T1000 (cell line): ENCODE results near the gene RARA.

Source experiments
- DNase-seq: peaks from one replicate; lab custom pipeline; 2025; ENCODE audit warnings: mixed read lengths; lab: John Stamatoyannopoulos, UW

Gene RARA

DNA sequence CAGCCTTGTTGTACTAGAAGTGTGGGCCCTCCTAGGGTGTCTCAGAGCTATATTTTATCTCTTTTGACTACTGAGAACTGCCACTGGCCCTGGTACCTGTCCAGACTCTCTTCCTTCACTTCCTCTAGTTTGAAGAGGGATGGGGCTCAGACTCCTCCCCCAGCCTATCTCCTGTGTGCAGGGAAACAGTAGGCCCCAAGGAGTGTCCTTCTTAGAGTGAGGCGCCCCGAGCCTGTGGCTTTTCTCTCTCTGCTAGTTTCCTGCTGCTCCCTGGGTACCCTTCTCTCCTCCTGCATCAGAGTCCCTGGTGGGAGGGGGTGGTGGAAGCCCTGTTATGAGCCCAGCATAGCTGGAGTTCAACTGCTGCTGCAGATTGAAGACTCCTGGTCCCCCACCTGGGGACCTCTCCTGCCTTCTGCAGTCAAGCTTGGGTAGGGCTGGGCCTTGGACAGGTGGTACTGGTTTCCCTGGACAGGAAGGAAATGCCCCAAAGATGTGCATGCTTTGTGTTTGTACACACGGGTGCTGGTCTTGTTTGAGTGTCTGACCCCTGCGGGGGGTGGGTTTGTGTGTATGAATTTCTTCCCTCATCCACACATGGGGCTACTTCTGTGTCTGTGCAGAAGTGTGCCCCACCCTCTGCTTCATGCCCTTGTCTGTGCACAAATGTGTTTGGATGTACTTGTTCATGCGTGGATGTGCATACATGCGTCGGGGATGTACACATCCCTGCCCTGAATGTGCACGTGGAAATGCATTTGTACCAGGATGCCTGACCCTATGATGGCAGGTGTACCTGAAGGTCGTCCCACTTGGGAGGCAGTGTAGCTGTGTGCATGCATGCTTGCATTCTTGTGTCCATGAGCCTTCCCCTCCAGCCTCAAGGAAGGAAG lies 6.9 kb downstream of the RARA start:
- DNase-seq = no peak

DNA sequence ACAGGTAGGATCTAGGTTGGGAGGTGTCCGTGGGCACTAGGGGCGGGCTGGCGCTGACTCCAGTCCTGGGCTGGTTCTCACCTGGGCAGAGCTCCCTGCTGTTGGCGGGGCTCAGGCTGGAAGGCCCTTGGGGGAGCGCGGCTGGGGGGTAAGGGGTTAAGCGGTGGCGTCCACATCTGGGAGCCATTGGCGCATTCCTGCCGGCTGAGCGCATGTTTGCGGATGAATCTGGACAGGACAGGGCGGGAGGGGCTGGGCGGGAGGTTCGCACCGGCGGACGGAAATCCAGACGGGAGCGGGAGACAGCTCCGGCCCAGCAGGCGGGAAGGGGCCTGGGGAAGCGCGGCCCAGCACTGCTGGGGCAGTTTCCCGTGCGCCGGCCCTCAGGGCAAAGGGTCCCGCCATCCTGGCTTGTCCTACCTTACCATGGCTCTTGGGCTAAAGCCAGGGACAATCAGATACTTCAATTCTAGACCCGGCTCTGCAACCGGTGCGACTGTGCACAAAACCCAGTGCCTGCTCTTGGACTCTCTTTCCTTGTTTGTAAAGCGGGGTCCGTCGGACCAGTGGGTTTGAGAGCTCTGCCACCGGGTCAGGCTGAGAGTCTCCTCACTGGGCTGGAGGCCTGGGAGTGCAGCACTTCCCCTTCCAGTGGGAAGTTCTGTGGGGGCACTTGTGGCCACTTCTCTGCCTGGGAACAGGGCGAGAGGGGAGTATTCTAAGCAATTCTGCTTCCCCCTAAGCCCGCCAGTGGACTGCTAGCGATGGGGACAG lies 7.8 kb downstream of the RARA start:
- peak; percentile 45 for DNase-seq

DNA sequence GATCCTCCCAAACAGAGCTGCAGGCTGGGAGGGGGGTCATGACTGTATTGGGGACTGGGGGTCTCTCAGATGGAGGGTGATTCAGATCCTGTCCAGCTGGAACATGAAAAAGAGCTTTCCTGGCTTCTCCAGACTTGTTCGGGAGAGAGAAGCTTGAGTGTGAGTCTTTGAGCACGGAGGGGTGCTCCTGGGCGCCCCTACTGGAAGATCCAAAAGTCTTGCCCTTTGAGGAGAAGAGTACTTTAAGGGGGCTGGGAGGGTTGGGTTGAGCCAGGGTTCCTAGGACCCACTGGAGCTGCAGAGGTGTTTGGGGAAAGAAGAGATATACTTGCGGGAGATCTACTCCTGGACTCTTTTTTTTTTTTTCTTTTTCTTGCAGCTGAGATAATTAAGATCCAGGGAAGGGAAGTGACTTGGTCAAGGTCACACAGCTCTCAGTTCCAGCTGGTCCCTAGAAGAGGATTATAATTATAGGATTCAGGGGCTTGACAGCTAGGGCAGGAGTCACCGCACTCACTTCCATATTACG lies 8.4 kb downstream of the RARA start:
- peak; percentile 34 for DNase-seq

DNA sequence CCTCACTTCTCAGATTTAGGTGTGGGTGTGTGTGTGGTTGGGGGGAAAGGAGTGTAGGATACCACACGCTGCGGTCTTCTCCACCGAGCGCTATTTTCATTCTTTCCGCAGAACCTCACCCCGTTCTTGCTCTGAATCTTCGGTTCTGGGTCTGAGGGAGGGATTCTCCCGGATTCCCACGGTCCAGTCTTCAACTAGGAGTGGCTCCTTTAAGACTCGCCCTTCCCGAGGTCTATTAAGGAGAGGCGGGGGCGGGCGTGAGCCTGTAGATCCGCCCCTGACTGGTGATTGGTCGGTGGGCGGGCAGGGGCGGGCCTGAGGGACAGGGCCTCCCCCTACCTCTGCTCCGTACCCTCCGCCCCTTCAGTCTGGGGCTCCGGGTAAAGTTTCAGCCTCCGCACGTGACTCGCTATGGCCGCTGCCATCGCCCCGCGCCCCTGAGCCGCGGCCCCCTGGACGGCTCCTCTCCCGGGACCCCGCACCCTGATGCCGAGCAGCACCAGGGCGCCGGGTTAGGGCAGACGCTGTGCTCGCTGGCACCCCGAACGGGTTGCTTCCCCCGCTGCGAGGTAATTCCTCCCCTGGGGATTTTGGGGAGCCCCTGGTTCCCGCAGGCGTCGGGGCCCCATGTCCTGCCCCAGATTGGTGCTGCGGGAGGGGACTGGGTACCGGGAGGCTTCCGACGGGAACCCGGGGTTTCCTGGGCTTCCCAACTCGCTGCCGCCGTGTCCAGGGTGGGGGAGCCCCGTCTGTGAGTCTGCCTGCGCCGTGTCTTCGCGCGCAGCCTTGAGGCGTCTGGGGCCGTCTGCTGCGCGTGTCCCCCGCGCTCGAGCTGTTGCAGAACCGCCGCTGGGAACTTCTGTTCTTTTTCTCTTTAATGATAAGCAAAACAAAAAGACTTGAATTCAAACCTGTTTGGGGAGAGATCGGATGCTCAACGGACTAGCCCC lies 9.2 kb downstream of the RARA start:
- DNase-seq = peak; percentile 89

DNA sequence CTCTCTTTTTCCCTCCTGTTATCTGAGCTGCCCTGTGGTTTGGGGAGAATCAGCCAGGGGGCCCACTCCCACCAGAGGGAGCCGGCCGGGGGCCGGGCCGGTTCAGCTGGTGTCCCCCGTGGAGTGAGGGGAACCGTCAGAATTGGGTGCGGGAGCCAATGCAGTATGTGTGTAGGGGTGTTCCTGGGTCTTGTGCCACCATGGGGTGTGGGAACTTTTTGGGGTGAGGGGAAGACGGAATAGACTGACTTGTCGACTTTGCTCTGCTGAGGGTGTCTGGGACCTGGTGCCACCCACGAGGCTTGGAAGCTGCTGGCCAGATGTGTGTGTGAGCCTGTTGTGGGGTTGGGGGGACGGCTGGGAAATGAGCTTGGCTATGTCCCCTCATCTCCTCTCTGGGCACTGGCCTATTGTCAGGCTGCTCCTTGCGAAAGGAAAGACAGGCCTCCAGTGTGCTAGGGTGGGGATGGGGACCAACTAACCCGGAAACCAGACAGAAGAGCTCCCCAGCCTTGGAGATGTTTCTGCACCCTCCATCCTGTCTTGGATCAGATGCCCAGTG lies 9.9 kb downstream of the RARA start:
- no peak for DNase-seq

DNA sequence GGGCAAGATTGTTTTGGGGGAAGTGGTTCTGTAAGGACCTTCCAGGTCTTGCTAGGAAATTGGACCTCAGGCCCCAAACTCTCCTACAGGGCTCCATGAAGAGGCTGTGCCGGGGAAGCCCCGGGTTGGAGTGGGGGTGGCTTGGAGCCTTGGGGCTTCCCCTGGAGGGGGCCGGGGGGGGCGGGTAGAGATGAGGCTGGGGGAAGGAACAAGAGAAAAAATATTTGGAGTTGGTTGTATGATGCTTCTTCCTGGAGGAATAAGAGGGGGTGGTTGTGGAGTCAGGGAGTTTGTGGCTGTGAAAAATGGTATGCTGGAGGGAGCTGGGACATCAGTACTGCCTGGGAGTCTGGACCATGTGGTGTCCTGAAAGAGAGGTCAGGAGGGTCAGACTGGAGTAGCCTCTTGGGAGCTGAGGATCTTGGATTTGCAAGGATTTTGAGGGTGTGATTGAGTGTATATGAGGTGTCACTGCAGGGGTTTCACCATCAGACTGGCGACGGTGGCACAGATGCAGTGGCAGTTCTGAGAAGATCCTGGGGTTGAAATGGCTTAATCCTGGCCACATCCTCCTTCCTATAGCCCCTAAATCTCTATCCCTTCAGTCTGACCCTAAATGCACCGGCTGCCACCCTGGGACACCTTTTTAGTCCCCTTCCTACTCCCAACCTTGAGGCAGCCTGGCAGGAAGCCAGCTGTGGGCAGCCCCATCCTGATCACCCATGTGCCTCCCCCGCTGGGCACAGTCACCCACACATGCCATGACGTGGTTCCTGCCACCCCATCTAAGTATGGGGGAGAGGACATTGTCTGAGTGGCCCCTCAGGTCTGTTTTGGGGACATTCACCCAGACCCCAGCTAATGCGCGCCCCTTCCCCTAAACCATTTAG lies 10.9 kb downstream of the RARA start:
- DNase-seq = no peak

DNA sequence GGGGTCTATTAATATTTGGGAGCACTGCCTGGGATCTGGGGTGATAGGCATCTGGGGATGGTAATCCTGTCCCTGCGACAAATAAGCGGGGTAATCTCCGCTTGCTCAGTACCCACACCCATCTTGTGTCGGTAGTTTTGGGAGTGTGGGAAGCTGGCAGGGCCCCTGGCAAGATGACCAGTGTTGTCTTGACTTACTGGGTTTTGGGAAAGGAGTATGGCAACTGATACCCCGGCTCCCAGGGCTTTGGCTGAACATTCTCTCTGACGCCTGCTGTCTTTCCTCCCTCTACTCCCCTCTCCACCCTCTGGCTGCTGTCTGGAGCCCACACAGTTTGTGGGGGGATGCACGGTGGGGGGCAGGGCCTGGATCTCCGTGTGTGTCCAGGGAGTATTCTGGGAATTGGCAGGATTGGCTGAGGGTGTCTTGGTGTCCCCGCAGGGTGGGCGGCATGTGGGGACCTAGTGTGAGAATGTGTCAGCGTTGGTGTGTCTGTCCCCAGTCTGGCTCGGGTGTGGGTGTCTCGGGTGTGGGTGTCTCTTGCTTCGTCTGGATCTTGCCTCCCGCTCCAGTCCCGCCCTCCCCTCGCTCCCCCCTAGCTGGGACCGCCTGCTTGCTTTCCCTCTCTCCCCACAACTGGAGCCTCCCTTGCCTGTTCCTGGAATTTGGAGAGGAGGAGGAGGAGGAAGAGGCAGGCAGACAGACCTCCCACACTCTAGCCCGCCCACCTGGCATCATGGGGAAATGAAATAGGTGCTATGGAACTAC lies 12.0 kb downstream of the RARA start:
- DNase-seq = no peak

DNA sequence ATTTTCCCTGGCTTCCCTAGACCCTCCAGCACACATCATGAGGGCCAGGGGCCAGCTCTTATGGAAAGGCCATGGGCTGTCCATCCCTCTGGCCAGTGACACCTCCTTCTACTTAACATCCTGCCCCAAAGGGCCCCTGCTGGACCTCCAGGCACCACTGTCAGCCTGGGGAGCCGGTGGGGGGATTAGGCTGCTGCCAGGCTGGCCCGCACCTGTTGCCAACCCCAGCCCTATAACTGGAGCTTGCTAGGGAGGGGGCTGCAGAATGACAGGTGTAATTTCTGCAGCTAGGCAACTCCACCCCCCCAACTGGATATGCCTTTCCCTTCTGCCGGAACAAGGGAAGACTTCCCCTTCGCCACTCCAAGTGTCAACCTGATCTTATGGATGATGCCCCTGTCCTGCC lies 12.5 kb downstream of the RARA start:
- DNase-seq = no peak

DNA sequence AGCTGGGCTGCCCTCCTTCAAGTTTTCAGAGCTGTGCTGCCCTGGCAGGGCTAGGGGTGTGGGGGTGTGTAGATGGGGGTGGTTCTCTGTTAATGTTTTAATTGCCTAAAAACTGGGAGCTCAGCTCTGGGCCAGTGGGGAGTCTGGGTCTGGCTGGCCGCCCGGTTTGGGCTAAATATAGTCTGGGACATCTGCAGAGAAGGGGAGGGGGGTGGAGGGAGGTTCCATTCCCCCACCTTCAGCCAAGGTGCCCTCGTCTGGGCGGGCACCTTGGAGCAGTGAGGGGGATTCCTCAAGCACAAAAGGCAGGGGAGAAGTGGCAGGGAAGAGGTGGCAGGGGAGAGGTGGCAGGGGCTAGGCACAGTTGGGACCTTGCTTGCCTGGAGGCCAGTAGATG lies 13.0 kb downstream of the RARA start:
- DNase-seq = no peak

DNA sequence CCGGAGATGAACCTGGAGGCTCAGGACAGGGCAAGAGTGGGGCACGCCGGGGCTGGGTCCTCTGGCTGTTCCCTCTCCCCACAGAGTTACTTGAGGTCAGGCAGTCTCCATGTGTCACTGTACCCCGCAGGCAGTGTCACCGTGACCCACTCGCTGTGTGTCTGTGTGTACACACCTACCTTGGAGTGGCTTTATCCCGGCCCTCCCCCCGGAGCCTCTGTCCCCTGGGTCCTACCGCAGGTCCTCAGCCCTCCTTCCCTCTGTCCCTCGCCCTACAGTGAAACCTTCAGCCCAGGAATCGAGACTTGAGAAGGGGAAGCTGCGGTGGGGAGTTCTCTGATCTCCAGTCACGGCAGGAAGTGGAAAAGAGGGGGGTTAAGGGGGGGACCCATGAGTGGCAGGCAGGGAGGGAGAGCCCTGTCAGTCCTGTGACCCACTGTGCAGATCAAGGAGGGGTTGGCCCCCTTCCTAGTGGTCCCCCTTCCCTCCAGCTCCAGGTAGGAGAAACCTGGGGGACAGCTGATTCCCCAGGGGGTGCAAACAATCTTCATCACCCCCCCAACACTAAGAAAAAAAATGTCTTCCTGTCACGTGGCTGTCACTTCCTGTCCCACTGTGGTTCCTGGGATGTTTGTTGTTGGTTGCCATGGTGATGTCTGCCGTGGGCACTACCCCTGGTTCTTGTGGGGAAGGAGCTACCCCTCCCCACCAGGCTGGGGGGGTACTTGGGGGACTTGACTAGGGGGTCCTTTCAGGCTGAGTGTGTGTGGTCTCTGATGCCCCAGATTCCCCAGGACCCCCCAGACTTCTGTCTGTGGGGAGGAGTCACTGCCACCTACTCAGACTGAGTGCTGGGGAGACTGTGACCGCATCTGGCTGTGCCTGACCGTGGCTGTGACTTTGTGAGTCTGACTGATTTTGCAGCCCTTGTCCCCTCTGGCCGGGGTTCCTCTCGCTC lies 13.7 kb downstream of the RARA start:
- DNase-seq = peak; percentile 78

DNA sequence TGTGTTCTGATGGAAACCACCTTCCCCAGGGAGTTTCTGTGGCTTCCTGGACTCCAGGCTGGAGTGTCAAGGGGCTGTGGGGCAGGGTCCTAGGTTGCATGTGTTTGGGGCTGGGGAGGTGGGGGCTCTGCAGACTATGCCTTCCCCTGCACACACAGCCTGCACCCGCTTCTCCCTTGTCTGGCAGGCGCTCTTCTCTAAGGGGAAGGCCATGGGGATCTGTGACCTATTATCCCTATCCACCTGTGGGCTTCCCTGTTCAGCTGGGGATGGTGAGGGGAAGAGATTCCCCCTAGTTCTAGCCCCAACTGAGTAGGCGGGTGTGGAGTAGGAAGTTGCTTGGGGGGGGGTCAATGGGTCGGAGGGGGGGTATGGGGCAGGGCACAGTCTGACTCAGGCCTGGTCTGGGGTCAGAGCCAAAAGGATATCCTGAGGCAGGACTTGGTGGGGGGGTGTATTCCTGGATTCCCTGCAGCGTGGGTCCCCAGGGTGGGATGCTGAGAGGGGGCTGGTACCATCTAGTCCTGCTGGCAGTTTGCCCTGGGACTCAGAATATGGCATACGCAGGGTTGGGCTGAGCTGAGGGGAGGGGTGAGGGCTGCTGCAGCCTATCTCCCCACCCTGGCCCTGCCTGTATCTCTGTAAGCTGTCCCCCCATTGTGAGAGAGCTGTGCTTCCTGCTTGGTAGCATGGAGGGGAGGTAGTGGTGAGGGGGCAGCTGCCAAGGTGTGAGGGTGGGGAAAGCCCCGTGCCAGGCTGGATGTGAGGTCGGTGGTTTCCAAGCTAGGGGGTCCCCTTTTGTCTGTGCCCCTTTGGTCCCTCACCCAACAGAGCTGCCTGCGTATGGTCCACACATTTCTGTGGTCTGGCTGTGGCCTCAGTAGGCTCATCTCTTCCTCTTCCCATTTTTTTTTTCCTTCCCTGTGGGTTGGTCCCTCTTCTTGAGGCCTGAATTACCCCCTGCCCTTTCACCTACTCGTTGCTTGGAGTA lies 14.7 kb downstream of the RARA start:
- no peak for DNase-seq

DNA sequence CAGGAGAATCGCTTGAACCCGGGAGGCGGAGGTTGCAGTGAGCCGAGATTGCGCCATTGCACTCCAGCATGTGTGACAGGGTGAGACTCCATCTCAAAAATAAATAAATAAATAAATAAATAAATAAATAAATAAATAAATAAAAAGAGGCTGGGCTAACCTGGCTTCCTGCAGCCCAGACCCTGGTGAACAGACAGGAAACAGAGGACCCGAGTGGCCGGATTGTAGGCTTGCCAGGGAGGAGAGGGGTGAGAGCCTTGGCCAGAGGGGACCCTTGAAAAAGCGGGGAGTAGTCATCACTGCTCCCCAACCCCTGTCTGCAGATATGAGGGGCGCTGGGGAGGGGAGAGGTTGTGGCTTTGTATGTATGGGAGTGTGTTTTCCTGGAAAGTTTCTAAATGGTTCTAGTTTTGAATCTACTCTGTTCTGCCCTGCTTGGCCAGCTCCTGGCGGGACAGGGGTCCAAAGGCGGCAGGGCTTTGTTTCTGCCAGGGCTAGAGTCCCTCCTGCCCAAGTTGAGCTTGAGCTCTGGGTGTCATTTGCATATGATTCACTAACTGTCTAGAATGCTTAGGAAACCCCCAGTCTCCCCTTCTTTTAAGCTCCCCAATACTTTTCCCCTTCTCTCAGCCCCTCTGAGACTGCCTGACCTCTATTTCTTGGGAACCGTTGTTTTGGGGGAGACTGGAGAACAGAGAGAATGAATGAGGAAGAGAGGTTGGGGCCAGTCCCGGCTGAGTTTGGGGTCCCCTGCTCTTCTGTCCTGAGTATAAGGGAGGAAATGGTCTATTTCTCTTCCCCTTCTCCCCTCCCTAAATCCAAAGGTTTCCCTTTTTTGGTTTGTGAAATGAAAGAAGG lies 16.4 kb downstream of the RARA start:
- DNase-seq = no peak

DNA sequence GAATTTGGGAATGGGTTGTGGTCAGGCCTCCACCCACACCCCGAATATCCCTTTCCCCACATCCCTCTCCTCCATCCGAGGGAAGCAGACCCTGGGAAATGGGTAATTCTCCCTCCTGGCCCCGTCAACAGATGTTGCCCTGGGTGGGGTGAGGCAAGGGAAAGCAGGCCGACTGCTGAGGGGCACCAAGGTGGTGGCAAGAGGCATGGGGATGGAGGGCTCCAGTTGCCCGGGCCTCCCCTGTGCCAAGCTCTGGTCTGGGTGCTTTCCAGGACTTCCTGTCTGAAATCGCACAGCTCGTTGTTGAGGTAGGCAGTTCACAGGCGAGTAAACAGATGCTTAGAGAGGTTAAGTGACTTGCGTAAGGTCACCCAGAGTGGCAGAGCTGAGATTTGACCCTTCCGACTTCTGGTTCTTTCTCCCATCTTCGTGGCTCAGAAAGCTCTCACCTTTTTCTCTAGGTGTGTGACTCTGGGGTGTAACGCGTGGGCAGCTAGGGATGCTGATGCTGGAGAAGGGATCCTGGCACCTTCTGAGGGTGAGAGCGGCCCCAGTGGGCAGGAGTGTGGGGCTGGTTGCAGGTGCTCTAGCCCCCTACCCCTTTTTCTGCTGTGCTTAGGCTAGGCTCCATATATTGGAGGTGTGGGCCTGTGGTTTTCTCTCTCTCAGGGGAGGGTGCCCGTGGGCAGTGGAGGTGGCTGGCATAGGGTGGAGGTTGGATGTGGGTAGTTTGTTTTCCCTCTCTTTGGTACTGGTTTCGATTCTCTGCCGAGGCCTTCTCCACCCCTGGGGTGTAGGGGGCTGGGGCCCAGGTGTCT lies 17.2 kb downstream of the RARA start:
- DNase-seq = no peak

DNA sequence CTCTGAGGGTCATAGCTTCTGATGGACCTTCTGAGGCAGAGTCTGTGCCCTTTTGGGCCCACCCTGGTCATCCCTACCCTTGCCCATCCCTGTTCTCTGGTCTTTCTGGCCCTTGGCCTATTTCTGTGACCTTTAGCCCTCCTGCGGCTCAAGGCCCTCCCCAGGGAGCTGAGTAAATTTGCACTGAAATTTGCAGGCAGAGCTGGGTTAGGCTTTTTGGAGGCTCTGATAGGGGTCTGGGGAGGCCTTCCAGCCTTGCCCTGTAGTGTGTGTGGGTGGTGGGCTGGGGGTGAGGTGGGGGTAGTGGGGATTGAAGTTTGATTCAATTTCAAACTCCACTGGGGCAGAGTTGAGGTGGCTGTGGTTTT lies 17.8 kb downstream of the RARA start:
- DNase-seq = no peak

DNA sequence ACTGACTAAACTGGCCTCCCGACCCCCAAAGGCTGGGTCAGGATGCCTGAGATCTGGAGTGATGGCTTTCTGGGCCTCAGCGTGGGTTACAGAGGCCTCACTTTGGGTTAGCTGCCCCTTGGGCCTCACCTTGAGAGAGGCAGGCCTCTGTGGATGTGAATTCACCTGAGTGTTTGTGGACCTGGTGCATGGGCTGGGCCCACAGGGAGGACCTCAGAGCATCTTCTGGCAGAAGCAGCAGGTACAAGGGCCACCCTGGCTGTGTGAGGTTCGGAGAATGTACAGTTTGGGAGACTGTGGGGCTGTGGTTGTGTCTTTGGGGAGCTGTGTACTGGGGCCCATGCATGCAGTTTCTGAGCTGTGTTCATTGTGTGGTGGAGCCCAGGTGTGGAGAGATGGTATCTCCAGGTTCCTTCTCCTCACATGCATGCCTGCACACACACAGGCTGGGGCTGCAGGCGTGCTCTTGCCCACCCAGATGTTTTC lies 18.3 kb downstream of the RARA start:
- DNase-seq = no peak
